Ovary (tissue), 1 donor: ENCODE measurements around the gene ALPI.
"Not testable (repeated sequence)": the region's sequence is repeated elsewhere in the genome, so short reads cannot be mapped to it uniquely, and the experiment has no call there.

Experiments
- EP300 ChIP-seq: sonication (generic); formaldehyde crosslinking; IDR thresholded peaks from one replicate; pipeline ENCODE4 v1.6.1; 2017; ENCODE audit warnings: antibody characterized with exemption
- POLR2A ChIP-seq: fragments of 450-650 bp; IDR thresholded peaks from one replicate; pipeline ENCODE4 v1.6.1; 2017; ENCODE audit warnings: antibody characterized with exemption, mild to moderate bottlenecking, moderate library complexity

DNA sequence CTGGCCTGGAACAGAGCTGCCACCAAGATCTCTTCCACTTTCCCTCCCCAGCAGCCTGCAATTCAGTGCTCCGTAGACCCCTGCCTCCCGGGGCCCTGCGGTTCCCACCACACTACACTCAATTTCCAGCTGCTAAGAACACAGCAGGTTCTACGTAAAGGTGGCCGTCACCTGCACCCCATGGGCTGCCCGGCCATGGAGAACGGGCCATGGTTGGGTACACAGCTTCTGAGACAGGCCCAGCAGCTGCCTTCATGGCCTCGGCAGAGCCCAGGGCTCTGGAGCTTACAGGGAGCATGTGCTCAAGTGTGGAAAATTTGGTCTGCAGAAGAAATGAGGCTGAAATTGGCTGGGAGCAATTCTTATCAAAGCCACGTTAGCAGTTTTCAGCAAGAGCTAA, 22.3 kb upstream of the ALPI start:
- not testable (repeated sequence) for TF ChIP-seq POLR2A, EP300
